ENCODE results near the gene SERAC1. TPM values are rescaled to one million over a fixed set of nuclear protein-coding genes. Genes with fewer than 3 reads are reported as not detected.

Gene SERAC1
- total and polyA plus RNA-seq, 2 of the 4 experiments (the other 2 are of a cell fraction), result 7.7 to 15.6 TPM

DNA sequence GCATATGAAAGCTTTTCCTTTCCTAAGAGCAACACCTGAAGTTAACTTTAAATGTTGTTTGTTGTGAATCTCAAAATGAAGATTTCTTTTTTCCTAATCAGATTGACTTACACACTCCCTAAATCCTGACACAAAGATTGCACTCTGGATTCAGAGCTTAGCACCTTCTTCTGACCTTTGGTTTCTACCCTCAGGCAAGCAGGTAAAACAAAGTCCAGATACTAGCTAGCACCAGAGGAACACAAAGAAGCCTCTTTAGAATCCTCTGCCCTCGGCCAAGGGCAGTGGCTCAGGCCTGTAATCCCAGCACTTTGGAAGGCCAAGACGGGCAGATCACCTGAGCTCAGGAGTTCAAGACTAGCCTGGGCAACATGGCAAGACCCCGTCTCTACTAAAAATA, 14.5 kb downstream of the SERAC1 start:
- no peak overlapping the region for H2AK5ac ChIP-seq (ENCODE audit: low read depth, low read length)
- no TSS peak for BruUV-seq (replicated peaks)
- H3K4me2 ChIP-seq (ENCODE audit: low read depth, low read length), result no peak overlapping the region
- H2AK9ac ChIP-seq (replicated peaks; ENCODE audit: low read depth, low read length, poor library complexity), result no peak overlapping the region
- CTCF ChIA-PET, result interaction anchor here (1.0 to 1.3 kb wide), 2 partner anchors 8 to 81 kb away, joined by 3 read pairs; no protein-coding TSS in a partner anchor
- H4K8ac ChIP-seq (ENCODE audit: low read depth in 2 of 2, low read length in 2 of 2), result no peak overlapping the region
- H3K79me1 ChIP-seq (ENCODE audit: low read depth in 1 of 2, low read length in 2 of 2), result peaks cover 4 to 12% of the 10 kb centered on the region in 2 experiments
- dilution Hi-C loops (cut with HindIII; ENCODE audit: low sequenced_read_pairs, unreplicated experiment) (no loop called here), intact Hi-C loops (cut with micrococcal nuclease) (no loop called here), in situ Hi-C loops (cut with MboI; ENCODE audit: low sequenced_read_pairs) (no loop called here)
- H3K23ac ChIP-seq (ENCODE audit: low read depth, low read length), result no peak overlapping the region
- H2BK15ac ChIP-seq (ENCODE audit: low read depth, low read length), result no peak overlapping the region
- H3K56ac ChIP-seq (ENCODE audit: extremely low read depth, insufficient read depth, low read length), result no peak overlapping the region
- H3K14ac ChIP-seq (replicated peaks; ENCODE audit: low read depth, low read length), result 0 out of 2 replicates have a peak overlapping the region, but pooled peaks have one; percentile 21
- H3K27ac ChIP-seq (ENCODE audit: insufficient read depth, low read length), result no peak overlapping the region
- WGBS, 2 experiments (ENCODE audit: extremely low coverage in 2 of 2, insufficient read length in 1 of 2), result 100% methylated on average over 1 of the region's 3 CpGs; no CpG with 5 or more reads in 1 of the 2 experiments
- peaks cover 7% of the 10 kb centered on the region for H3K36me3 ChIP-seq (ENCODE audit: control insufficient read depth, insufficient read depth, low read length)
- ATAC-seq (ENCODE audit: low read depth), result no peak
- no peak for DNase-seq
- no peak overlapping the region for H2BK20ac ChIP-seq (ENCODE audit: low read depth, low read length)
- no peak overlapping the region for H3K18ac ChIP-seq (ENCODE audit: low read depth, low read length)
- no peak overlapping the region for H4K91ac ChIP-seq (ENCODE audit: insufficient read depth, low read depth, low read length)
- H3K9ac ChIP-seq (ENCODE audit: low read depth, low read length), result no peak overlapping the region
- H3K4me1 ChIP-seq (ENCODE audit: control insufficient read depth, insufficient read depth, low read length), result peaks cover 4% of the 10 kb centered on the region
- peaks cover 4% of the 10 kb centered on the region; the same call in 1 of the 2 replicates for H4K20me1 ChIP-seq (ENCODE audit: insufficient read depth, low read length)
- H2AFZ ChIP-seq (replicated peaks; ENCODE audit: low read length, poor library complexity), result no peak overlapping the region
- H3K4ac ChIP-seq (ENCODE audit: low read depth, low read length), result no peak overlapping the region
- no peaks in the 10 kb centered on the region for H3K9me3 ChIP-seq (ENCODE audit: control insufficient read depth, insufficient read depth, low read length)
- H3K4me3 ChIP-seq (ENCODE audit: insufficient read depth, low read depth, low read length), result no peak overlapping the region
- no peaks in the 10 kb centered on the region for H3K27me3 ChIP-seq (ENCODE audit: control insufficient read depth, insufficient read depth, low read length)
- no peak overlapping the region for H2BK5ac ChIP-seq (ENCODE audit: low read depth, low read length, poor library complexity, severe bottlenecking)
- H4K5ac ChIP-seq (ENCODE audit: low read depth, low read length), result no peak overlapping the region
- peaks cover 7% of the 10 kb centered on the region for H3K9me1 ChIP-seq (ENCODE audit: insufficient read depth, low read length)
- TF ChIP-seq MAZ (IDR thresholded peaks at IDR 0.05; ENCODE audit: borderline replicate concordance, low read depth, low read length), result no peak
- no peak for TF ChIP-seq FOS (IDR thresholded peaks at IDR 0.05; ENCODE audit: low read depth, low read length)
- TF ChIP-seq MXI1 (IDR thresholded peaks at IDR 0.05; ENCODE audit: borderline replicate concordance, low read depth, low read length), result no peak
- TF ChIP-seq POLR2A (IDR thresholded peaks at IDR 0.05; ENCODE audit: low read depth, low read length), result no peak
- POLR2A ChIA-PET (ENCODE audit: unreplicated experiment), result no interaction called here
- H2BK120ac ChIP-seq (ENCODE audit: low read depth, low read length), result no peak overlapping the region

Measured in IMR-90 (cell line).